Uterus (tissue), 2 donors: Measurements from ENCODE around the gene RRBP1.

Experiments used
- POLR2A ChIP-seq, 2 donors: fragments of 450-650 bp; IDR thresholded peaks; one replicate each; pipeline ENCODE4 v1.6.1; 2016; ENCODE audit warnings: antibody characterized with exemption in 2 of 2, mild to moderate bottlenecking in 1 of 2, moderate library complexity in 1 of 2
- TF ChIP-seq, protein P1 (sequence below), 4 experiments: fragments of 200-600 bp in 2 of 4; fragments of 450-650 bp in 2 of 4; sonication (generic) in 2 of 4; IDR thresholded peaks; one replicate each; pipeline ENCODE4 v1.5.1; 2016 to 2019; ENCODE audit warnings: antibody characterized with exemption in 4 of 4, mild to moderate bottlenecking in 2 of 4, moderate library complexity in 1 of 4

DNA sequence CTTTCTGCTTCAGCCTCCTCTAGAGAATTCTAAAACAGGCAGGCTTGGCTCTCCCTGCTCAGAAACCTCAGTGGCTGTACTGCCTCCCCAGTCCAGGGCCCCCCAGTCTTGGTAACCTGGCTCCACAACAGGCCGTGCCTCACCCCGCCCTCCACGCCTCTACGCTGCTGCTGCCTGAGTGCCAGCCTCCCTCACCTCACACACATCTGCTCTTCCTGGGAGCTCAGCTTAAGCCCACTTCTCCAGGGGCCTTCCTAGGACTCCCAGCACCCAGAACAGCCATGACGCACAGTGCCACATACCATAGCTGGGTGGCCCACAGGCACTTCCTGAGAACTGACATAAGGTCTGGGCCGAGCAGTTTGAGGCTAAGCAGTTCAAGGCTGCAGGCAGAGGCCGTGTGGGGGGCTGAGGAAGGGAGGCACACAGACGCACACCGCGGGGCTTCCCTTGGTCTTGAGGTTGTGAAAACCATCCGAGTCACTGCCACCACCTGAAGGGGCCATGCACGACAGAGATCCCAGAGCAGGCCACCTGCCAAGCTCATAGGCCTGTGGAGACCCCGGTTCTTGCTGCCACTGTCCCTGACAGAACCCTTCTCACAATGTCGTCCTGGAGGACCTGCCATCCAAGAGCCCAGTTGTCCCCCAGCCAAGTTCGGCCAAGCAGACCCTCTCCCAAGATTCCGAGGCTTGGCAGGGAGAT lies 69.6 kb downstream of the RRBP1 start:
- TF ChIP-seq, protein P1, sequence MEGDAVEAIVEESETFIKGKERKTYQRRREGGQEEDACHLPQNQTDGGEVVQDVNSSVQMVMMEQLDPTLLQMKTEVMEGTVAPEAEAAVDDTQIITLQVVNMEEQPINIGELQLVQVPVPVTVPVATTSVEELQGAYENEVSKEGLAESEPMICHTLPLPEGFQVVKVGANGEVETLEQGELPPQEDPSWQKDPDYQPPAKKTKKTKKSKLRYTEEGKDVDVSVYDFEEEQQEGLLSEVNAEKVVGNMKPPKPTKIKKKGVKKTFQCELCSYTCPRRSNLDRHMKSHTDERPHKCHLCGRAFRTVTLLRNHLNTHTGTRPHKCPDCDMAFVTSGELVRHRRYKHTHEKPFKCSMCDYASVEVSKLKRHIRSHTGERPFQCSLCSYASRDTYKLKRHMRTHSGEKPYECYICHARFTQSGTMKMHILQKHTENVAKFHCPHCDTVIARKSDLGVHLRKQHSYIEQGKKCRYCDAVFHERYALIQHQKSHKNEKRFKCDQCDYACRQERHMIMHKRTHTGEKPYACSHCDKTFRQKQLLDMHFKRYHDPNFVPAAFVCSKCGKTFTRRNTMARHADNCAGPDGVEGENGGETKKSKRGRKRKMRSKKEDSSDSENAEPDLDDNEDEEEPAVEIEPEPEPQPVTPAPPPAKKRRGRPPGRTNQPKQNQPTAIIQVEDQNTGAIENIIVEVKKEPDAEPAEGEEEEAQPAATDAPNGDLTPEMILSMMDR (IDR thresholded peaks at IDR 0.05) = no peak
- TF ChIP-seq POLR2A (IDR thresholded peaks at IDR 0.05) = no peak
